Liver (tissue), 3 donors: Measurements from ENCODE around the gene SLC2A4.

Experiments
- EGR1 ChIP-seq, 2 donors: IDR thresholded peaks; 2 replicates each; pipeline ENCODE4 v1.6.1; 2016 to 2018; ENCODE audit warnings: antibody characterized with exemption in 2 of 2, low read depth in 2 of 2
- GABPA ChIP-seq, 2 donors: IDR thresholded peaks in 1 of 2; conservative IDR thresholded peaks in 1 of 2; 2 replicates each; pipeline ENCODE4 v1.6.1; 2016; ENCODE audit warnings: antibody characterized with exemption in 2 of 2, mild to moderate bottlenecking in 1 of 2, moderate library complexity in 1 of 2
- JUND ChIP-seq, 2 donors: IDR thresholded peaks; 2 replicates each; pipeline ENCODE4 v1.6.1; 2016; ENCODE audit warnings: antibody characterized with exemption in 2 of 2
- MAX ChIP-seq: IDR thresholded peaks from 2 replicates; pipeline ENCODE4 v1.6.1; 2016; ENCODE audit warnings: antibody characterized with exemption
- NR2F2 ChIP-seq: IDR thresholded peaks from 2 replicates; pipeline ENCODE4 v1.6.1; 2016; ENCODE audit warnings: antibody characterized with exemption
- SP1 ChIP-seq: IDR thresholded peaks from 2 replicates; pipeline ENCODE4 v1.6.1; 2018; ENCODE audit warnings: antibody characterized with exemption, mild to moderate bottlenecking
- YY1 ChIP-seq: IDR thresholded peaks from 2 replicates; pipeline ENCODE4 v1.6.1; 2016; ENCODE audit warnings: antibody characterized with exemption, mild to moderate bottlenecking
- TF ChIP-seq, protein P1 (sequence below): fragments of 150-350 bp; IDR thresholded peaks from 2 replicates; pipeline ENCODE4 v1.5.1; 2017; ENCODE audit warnings: improper control_type of control experiment, low read depth, low read length; ENCODE audit not compliant: missing input control
- TF ChIP-seq, protein P2 (sequence below): IDR thresholded peaks from 2 replicates; pipeline ENCODE4 v1.6.1; 2016; ENCODE audit warnings: antibody characterized with exemption, mild to moderate bottlenecking
- TF ChIP-seq, protein P3 (sequence below): IDR thresholded peaks from 2 replicates; pipeline ENCODE4 v1.6.1; 2016; ENCODE audit warnings: antibody characterized with exemption
- TF ChIP-seq, protein P4 (sequence below): IDR thresholded peaks from 2 replicates; pipeline ENCODE4 v1.6.1; 2016; ENCODE audit warnings: antibody characterized with exemption
- donor health status: healthy.
- donor health status: healthy.

GRCh38 chr17:7306911-7307685, 25.6 kb downstream of the SLC2A4 start, which contains the start of gene EIF5A:
- TF ChIP-seq JUND (IDR thresholded peaks at IDR 0.05) (peak in 1 of 2 donors; percentile 61), EGR1 (IDR thresholded peaks at IDR 0.05; ENCODE audit: low read depth in 2 of 2) (peak; percentile 98 to 100), GABPA (IDR thresholded peaks at IDR 0.05 in 1 of 2, conservative IDR thresholded peaks at IDR 0.05 in 1 of 2) (peak in 1 of 2 donors; percentile 79), MAX (peak; percentile 93), YY1 (peak; percentile 97), NR2F2 (no peak), SP1 (peak; percentile 75)
- TF ChIP-seq, protein P1, sequence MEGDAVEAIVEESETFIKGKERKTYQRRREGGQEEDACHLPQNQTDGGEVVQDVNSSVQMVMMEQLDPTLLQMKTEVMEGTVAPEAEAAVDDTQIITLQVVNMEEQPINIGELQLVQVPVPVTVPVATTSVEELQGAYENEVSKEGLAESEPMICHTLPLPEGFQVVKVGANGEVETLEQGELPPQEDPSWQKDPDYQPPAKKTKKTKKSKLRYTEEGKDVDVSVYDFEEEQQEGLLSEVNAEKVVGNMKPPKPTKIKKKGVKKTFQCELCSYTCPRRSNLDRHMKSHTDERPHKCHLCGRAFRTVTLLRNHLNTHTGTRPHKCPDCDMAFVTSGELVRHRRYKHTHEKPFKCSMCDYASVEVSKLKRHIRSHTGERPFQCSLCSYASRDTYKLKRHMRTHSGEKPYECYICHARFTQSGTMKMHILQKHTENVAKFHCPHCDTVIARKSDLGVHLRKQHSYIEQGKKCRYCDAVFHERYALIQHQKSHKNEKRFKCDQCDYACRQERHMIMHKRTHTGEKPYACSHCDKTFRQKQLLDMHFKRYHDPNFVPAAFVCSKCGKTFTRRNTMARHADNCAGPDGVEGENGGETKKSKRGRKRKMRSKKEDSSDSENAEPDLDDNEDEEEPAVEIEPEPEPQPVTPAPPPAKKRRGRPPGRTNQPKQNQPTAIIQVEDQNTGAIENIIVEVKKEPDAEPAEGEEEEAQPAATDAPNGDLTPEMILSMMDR, result no peak
- TF ChIP-seq, protein P2, sequence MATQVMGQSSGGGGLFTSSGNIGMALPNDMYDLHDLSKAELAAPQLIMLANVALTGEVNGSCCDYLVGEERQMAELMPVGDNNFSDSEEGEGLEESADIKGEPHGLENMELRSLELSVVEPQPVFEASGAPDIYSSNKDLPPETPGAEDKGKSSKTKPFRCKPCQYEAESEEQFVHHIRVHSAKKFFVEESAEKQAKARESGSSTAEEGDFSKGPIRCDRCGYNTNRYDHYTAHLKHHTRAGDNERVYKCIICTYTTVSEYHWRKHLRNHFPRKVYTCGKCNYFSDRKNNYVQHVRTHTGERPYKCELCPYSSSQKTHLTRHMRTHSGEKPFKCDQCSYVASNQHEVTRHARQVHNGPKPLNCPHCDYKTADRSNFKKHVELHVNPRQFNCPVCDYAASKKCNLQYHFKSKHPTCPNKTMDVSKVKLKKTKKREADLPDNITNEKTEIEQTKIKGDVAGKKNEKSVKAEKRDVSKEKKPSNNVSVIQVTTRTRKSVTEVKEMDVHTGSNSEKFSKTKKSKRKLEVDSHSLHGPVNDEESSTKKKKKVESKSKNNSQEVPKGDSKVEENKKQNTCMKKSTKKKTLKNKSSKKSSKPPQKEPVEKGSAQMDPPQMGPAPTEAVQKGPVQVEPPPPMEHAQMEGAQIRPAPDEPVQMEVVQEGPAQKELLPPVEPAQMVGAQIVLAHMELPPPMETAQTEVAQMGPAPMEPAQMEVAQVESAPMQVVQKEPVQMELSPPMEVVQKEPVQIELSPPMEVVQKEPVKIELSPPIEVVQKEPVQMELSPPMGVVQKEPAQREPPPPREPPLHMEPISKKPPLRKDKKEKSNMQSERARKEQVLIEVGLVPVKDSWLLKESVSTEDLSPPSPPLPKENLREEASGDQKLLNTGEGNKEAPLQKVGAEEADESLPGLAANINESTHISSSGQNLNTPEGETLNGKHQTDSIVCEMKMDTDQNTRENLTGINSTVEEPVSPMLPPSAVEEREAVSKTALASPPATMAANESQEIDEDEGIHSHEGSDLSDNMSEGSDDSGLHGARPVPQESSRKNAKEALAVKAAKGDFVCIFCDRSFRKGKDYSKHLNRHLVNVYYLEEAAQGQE, result peak; percentile 92
- TF ChIP-seq, protein P3, sequence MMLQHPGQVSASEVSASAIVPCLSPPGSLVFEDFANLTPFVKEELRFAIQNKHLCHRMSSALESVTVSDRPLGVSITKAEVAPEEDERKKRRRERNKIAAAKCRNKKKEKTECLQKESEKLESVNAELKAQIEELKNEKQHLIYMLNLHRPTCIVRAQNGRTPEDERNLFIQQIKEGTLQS, result no peak
- TF ChIP-seq, protein P4, sequence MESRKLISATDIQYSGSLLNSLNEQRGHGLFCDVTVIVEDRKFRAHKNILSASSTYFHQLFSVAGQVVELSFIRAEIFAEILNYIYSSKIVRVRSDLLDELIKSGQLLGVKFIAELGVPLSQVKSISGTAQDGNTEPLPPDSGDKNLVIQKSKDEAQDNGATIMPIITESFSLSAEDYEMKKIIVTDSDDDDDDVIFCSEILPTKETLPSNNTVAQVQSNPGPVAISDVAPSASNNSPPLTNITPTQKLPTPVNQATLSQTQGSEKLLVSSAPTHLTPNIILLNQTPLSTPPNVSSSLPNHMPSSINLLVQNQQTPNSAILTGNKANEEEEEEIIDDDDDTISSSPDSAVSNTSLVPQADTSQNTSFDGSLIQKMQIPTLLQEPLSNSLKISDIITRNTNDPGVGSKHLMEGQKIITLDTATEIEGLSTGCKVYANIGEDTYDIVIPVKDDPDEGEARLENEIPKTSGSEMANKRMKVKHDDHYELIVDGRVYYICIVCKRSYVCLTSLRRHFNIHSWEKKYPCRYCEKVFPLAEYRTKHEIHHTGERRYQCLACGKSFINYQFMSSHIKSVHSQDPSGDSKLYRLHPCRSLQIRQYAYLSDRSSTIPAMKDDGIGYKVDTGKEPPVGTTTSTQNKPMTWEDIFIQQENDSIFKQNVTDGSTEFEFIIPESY, result peak; percentile 83
